HEK293 (cell line): ENCODE measurements around the gene MEP1A.
"Not testable (repeated sequence)": the region's sequence is repeated elsewhere in the genome, so short reads cannot be mapped to it uniquely, and the experiment has no call there.

Source experiments
- CTCF ChIA-PET: fragments of 350-600 bp; formaldehyde crosslinking; extraction: SDS; loops from one replicate; lab custom pipeline; 2021; ENCODE audit warnings: antibody characterized with exemption; lab: Yijun Ruan, JAX
- POLR2A ChIA-PET: fragments of 300-600 bp; formaldehyde crosslinking; extraction: SDS; loops from one replicate; lab custom pipeline; 2020; ENCODE audit warnings: antibody characterized with exemption, inconsistent platforms; lab: Yijun Ruan, JAX
- H3K27ac ChIP-seq: fragments of 200-500 bp; sonication (Bioruptor generic); 2 replicates; pipeline ENCODE4 v1.5.1; 2014; ENCODE audit warnings: low read depth, low read length, control low read depth, inconsistent platforms; ENCODE audit errors: extremely low read depth
- H3K36me3 ChIP-seq, 2 experiments: fragments of 200-500 bp in 1 of 2; sonication (Bioruptor generic) in 1 of 2; 1 replicate in 1 of 2; 2 replicates in 1 of 2; pipeline ENCODE4 v1.5.1; 2014 to 2017; ENCODE audit warnings: inconsistent platforms in 2 of 2, low read length in 2 of 2; ENCODE audit not compliant: control insufficient read depth in 2 of 2, insufficient read depth in 1 of 2
- H3K4me1 ChIP-seq: fragments of 200-500 bp; sonication (Bioruptor generic); 2 replicates; pipeline ENCODE4 v1.5.1; 2014; ENCODE audit warnings: mild to moderate bottlenecking, low read length, inconsistent platforms; ENCODE audit not compliant: control insufficient read depth, insufficient read depth
- H3K4me3 ChIP-seq: 2 replicates; pipeline ENCODE4 v1.5.1; 2011; ENCODE audit warnings: low read depth, mild to moderate bottlenecking, control low read depth, low read length, moderate library complexity
- H3K9me3 ChIP-seq: fragments of 200-500 bp; sonication (Bioruptor generic); 2 replicates; pipeline ENCODE4 v1.5.1; 2014; ENCODE audit warnings: low read depth, low read length, inconsistent platforms; ENCODE audit not compliant: control insufficient read depth, insufficient read depth
- EGR2 ChIP-seq: fragments of 450-650 bp; formaldehyde crosslinking; IDR thresholded peaks from 2 replicates; pipeline ENCODE4 v1.5.1; 2016; ENCODE audit warnings: low read depth, missing biosample characterization, missing genetic modification characterization
- KLF8 ChIP-seq: fragments of 450-650 bp; formaldehyde crosslinking; IDR thresholded peaks from 2 replicates; pipeline ENCODE4 v1.5.1; 2016; ENCODE audit warnings: missing biosample characterization, missing genetic modification characterization
- MEIS1 ChIP-seq: sonication (generic); formaldehyde crosslinking; IDR thresholded peaks from 2 replicates; pipeline ENCODE4 v1.8.1; 2022; ENCODE audit warnings: missing genetic modification reagents, mild to moderate bottlenecking, borderline replicate concordance
- MZF1 ChIP-seq: fragments of 450-650 bp; formaldehyde crosslinking; IDR thresholded peaks from 2 replicates; pipeline ENCODE4 v1.5.1; 2017; ENCODE audit warnings: missing biosample characterization, missing genetic modification characterization, borderline replicate concordance
- REPIN1 ChIP-seq: fragments of 450-650 bp; formaldehyde crosslinking; IDR thresholded peaks from 2 replicates; pipeline ENCODE4 v1.5.1; 2017; ENCODE audit warnings: missing biosample characterization, missing genetic modification characterization, low read depth
- ZFP37 ChIP-seq: fragments of 450-650 bp; formaldehyde crosslinking; IDR thresholded peaks from 2 replicates; pipeline ENCODE4 v1.5.1; 2016; ENCODE audit warnings: missing biosample characterization, missing genetic modification characterization
- ZFP69B ChIP-seq: fragments of 450-650 bp; formaldehyde crosslinking; IDR thresholded peaks from 2 replicates; pipeline ENCODE4 v1.5.1; 2016; ENCODE audit warnings: missing biosample characterization, missing genetic modification characterization
- ZNF2 ChIP-seq: fragments of 450-650 bp; formaldehyde crosslinking; IDR thresholded peaks from 2 replicates; pipeline ENCODE4 v1.5.1; 2016; ENCODE audit warnings: missing biosample characterization, missing genetic modification characterization
- ZNF223 ChIP-seq: fragments of 450-650 bp; formaldehyde crosslinking; IDR thresholded peaks from 2 replicates; pipeline ENCODE4 v1.5.1; 2016; ENCODE audit warnings: missing biosample characterization, missing genetic modification characterization
- ZNF324 ChIP-seq: fragments of 450-650 bp; formaldehyde crosslinking; IDR thresholded peaks from 2 replicates; pipeline ENCODE4 v1.5.1; 2016; ENCODE audit warnings: missing biosample characterization, missing genetic modification characterization
- ZNF37A ChIP-seq: fragments of 450-650 bp; IDR thresholded peaks from 2 replicates; pipeline ENCODE4 v1.5.1; 2018; ENCODE audit warnings: missing biosample characterization, missing genetic modification characterization
- ZNF416 ChIP-seq: fragments of 450-650 bp; formaldehyde crosslinking; IDR thresholded peaks from 2 replicates; pipeline ENCODE4 v1.5.1; 2016; ENCODE audit warnings: missing biosample characterization, missing genetic modification characterization
- ZNF623 ChIP-seq: fragments of 450-650 bp; formaldehyde crosslinking; IDR thresholded peaks from 2 replicates; pipeline ENCODE4 v1.5.1; 2016; ENCODE audit warnings: missing biosample characterization, missing genetic modification characterization
- ZNF670 ChIP-seq: fragments of 450-650 bp; formaldehyde crosslinking; IDR thresholded peaks from 2 replicates; pipeline ENCODE4 v1.5.1; 2016; ENCODE audit warnings: missing biosample characterization, missing genetic modification characterization, low read depth
- TF ChIP-seq, protein P1 (sequence below): fragments of 450-650 bp; formaldehyde crosslinking; IDR thresholded peaks from 2 replicates; pipeline ENCODE4 v1.5.1; 2016; ENCODE audit warnings: missing biosample characterization, missing genetic modification characterization, borderline replicate concordance
- TF ChIP-seq, protein P2 (sequence below): fragments of 450-650 bp; formaldehyde crosslinking; IDR thresholded peaks from 2 replicates; pipeline ENCODE4 v1.5.1; 2016; ENCODE audit warnings: missing biosample characterization, missing genetic modification characterization
- TF ChIP-seq, protein P3 (sequence below): fragments of 450-650 bp; formaldehyde crosslinking; IDR thresholded peaks from 2 replicates; pipeline ENCODE4 v1.5.1; 2016; ENCODE audit warnings: missing biosample characterization, missing genetic modification characterization
- TF ChIP-seq, protein P4 (sequence below): fragments of 450-650 bp; formaldehyde crosslinking; IDR thresholded peaks from 2 replicates; pipeline ENCODE4 v1.5.1; 2016; ENCODE audit warnings: missing biosample characterization, missing genetic modification characterization

MEP1A gene

DNA sequence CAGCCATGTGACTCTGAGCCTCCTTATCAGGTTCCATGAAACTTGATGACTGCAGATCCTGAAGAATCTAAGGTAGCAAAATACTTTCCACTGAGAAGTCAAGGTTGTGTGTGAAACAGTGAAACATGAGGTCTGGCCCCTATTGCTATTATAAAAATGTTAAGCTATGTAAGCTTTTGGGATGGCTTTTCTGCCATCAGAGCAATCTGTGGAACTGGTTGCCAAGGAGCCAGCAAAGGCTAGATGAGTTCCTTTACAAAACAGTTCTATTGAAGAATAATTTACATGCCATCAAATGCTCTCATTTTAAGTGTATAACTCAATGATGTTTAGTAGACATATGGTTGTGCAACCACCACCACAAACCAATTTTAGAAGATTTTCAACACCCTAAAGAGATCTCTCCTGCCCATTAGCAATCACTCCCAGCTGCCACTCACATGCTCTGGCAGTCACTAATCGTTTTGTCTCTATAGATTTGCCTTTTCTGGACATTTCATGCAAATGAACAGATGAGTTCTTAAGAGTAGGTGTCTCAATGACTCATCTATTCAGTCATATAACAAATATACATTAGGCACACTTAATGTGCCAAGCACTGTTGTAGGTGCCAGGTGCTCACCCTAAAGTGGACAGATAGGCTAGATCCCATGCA lies 19.9 kb upstream of the MEP1A start:
- ChIA-PET POLR2A (interaction anchor here (0.6 kb wide), 1 partner anchor 382 kb away, joined by 3 read pairs; no protein-coding TSS in a partner anchor), CTCF (interaction anchor here (0.7 to 1.1 kb wide), 3 partner anchors 9 to 683 kb away, joined by 3 to 5 read pairs (median 4); no protein-coding TSS in a partner anchor)
- no peak for TF ChIP-seq ZNF2 (tag by site-specific recombination)
- TF ChIP-seq ZNF623 (tag by site-specific recombination): no peak
- TF ChIP-seq REPIN1 (tag by site-specific recombination): no peak
- no peak for TF ChIP-seq ZNF416 (tag by site-specific recombination)
- TF ChIP-seq ZNF324: no peak
- Histone ChIP-seq H3K4me1 (no peaks in the 10 kb centered on the region), H3K9me3 (no peaks in the 10 kb centered on the region), H3K4me3 (no peak overlapping the region), H3K27ac (no peak overlapping the region), H3K36me3 (no peaks in the 10 kb centered on the region)

DNA sequence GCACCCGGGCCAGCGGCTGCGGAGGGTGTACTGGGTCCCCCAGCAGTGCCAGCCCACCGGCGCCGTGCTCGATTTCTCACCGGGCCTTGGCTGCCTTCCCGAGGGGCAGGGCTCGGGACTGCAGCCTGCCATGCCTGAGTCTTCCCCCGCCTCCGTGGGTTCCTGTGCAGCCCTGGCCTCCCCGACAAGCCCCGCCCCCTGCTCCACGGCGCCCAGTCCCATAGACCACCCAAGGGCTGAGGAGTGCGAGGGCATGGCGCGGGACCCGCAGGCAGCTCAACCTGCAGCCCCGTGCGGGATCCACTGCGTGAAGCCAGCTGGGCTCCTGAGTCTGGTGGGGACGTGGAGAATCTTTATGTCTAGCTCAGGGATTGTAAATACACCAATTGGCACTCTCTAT lies 18.5 kb upstream of the MEP1A start:
- H3K27ac ChIP-seq, H3K4me1 ChIP-seq, CTCF ChIA-PET, H3K4me3 ChIP-seq, H3K36me3 ChIP-seq, H3K9me3 ChIP-seq, POLR2A ChIA-PET: not testable (repeated sequence)

DNA sequence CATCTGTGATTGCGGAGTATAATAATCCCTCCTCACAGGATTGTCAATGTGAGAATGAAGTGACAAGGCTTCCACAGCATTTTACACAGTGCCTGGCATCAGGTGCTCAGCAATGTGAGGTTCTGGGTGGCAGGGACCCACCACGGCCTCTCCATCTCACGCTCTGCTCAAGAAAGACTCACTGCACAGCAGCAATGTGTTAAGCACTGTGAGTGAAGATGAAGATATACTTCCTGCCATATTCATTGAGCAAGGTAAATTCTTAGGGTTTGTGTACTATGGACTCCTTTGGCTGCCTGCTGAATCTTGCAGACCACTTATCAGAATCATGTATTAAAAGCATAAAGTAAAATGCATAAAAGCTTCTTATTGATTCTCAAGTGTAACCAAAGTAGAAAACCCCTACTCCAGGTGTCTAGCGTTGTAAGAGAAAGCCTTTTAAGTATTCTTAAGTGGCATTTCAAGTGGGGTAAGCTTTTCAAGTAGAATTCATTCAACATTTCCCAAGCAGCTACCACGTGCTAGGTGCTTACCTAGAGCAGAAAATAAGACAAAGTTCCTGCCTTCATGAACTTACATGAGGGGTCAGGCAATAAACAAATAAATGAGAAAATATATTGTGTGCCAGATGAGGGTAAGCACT lies 17.0 kb upstream of the MEP1A start:
- H3K27ac ChIP-seq: no peak overlapping the region
- H3K9me3 ChIP-seq: no peaks in the 10 kb centered on the region
- ChIA-PET CTCF (interaction anchor here (0.7 to 0.8 kb wide), 2 partner anchors 43 to 1340 kb away, joined by 4 read pairs; no protein-coding TSS in a partner anchor), POLR2A (no interaction called here)
- no peaks in the 10 kb centered on the region for H3K4me1 ChIP-seq
- no peak overlapping the region for H3K4me3 ChIP-seq
- H3K36me3 ChIP-seq: no peaks in the 10 kb centered on the region
- TF ChIP-seq MEIS1 (CRISPR knock-in tag) (no peak), EGR2 (tag by site-specific recombination) (no peak), ZFP37 (no peak), MZF1 (tag by site-specific recombination) (no peak), ZNF37A (tag by site-specific recombination) (no peak), ZFP69B (tag by site-specific recombination) (no peak), ZNF223 (tag by site-specific recombination) (no peak), ZNF670 (no peak), ZNF324 (no peak), KLF8 (tag by site-specific recombination) (no peak)
- TF ChIP-seq, protein P1, sequence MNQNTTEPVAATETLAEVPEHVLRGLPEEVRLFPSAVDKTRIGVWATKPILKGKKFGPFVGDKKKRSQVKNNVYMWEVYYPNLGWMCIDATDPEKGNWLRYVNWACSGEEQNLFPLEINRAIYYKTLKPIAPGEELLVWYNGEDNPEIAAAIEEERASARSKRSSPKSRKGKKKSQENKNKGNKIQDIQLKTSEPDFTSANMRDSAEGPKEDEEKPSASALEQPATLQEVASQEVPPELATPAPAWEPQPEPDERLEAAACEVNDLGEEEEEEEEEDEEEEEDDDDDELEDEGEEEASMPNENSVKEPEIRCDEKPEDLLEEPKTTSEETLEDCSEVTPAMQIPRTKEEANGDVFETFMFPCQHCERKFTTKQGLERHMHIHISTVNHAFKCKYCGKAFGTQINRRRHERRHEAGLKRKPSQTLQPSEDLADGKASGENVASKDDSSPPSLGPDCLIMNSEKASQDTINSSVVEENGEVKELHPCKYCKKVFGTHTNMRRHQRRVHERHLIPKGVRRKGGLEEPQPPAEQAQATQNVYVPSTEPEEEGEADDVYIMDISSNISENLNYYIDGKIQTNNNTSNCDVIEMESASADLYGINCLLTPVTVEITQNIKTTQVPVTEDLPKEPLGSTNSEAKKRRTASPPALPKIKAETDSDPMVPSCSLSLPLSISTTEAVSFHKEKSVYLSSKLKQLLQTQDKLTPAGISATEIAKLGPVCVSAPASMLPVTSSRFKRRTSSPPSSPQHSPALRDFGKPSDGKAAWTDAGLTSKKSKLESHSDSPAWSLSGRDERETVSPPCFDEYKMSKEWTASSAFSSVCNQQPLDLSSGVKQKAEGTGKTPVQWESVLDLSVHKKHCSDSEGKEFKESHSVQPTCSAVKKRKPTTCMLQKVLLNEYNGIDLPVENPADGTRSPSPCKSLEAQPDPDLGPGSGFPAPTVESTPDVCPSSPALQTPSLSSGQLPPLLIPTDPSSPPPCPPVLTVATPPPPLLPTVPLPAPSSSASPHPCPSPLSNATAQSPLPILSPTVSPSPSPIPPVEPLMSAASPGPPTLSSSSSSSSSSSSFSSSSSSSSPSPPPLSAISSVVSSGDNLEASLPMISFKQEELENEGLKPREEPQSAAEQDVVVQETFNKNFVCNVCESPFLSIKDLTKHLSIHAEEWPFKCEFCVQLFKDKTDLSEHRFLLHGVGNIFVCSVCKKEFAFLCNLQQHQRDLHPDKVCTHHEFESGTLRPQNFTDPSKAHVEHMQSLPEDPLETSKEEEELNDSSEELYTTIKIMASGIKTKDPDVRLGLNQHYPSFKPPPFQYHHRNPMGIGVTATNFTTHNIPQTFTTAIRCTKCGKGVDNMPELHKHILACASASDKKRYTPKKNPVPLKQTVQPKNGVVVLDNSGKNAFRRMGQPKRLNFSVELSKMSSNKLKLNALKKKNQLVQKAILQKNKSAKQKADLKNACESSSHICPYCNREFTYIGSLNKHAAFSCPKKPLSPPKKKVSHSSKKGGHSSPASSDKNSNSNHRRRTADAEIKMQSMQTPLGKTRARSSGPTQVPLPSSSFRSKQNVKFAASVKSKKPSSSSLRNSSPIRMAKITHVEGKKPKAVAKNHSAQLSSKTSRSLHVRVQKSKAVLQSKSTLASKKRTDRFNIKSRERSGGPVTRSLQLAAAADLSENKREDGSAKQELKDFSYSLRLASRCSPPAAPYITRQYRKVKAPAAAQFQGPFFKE: no peak
- TF ChIP-seq, protein P2, sequence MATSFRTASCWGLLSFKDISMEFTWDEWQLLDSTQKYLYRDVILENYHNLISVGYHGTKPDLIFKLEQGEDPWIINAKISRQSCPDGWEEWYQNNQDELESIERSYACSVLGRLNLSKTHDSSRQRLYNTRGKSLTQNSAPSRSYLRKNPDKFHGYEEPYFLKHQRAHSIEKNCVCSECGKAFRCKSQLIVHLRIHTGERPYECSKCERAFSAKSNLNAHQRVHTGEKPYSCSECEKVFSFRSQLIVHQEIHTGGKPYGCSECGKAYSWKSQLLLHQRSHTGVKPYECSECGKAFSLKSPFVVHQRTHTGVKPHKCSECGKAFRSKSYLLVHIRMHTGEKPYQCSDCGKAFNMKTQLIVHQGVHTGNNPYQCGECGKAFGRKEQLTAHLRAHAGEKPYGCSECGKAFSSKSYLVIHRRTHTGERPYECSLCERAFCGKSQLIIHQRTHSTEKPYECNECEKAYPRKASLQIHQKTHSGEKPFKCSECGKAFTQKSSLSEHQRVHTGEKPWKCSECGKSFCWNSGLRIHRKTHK (tag by site-specific recombination): no peak
- TF ChIP-seq, protein P3, sequence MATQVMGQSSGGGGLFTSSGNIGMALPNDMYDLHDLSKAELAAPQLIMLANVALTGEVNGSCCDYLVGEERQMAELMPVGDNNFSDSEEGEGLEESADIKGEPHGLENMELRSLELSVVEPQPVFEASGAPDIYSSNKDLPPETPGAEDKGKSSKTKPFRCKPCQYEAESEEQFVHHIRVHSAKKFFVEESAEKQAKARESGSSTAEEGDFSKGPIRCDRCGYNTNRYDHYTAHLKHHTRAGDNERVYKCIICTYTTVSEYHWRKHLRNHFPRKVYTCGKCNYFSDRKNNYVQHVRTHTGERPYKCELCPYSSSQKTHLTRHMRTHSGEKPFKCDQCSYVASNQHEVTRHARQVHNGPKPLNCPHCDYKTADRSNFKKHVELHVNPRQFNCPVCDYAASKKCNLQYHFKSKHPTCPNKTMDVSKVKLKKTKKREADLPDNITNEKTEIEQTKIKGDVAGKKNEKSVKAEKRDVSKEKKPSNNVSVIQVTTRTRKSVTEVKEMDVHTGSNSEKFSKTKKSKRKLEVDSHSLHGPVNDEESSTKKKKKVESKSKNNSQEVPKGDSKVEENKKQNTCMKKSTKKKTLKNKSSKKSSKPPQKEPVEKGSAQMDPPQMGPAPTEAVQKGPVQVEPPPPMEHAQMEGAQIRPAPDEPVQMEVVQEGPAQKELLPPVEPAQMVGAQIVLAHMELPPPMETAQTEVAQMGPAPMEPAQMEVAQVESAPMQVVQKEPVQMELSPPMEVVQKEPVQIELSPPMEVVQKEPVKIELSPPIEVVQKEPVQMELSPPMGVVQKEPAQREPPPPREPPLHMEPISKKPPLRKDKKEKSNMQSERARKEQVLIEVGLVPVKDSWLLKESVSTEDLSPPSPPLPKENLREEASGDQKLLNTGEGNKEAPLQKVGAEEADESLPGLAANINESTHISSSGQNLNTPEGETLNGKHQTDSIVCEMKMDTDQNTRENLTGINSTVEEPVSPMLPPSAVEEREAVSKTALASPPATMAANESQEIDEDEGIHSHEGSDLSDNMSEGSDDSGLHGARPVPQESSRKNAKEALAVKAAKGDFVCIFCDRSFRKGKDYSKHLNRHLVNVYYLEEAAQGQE (tag by site-specific recombination): no peak
- TF ChIP-seq, protein P4, sequence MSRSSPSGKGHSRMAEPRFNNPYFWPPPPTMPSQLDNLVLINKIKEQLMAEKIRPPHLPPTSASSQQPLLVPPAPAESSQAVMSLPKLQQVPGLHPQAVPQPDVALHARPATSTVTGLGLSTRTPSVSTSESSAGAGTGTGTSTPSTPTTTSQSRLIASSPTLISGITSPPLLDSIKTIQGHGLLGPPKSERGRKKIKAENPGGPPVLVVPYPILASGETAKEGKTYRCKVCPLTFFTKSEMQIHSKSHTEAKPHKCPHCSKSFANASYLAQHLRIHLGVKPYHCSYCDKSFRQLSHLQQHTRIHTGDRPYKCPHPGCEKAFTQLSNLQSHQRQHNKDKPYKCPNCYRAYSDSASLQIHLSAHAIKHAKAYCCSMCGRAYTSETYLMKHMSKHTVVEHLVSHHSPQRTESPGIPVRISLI (tag by site-specific recombination): no peak
